Measurements from ENCODE around the gene CD3E. TPM values are rescaled to one million over a fixed set of nuclear protein-coding genes. Genes with fewer than 3 reads are reported as not detected.

Gene CD3E
- total and polyA plus RNA-seq, 2 of the 8 experiments (the other 6 are each of a cell fraction or from before 2014, with no cell fraction given), result not detected

DNA sequence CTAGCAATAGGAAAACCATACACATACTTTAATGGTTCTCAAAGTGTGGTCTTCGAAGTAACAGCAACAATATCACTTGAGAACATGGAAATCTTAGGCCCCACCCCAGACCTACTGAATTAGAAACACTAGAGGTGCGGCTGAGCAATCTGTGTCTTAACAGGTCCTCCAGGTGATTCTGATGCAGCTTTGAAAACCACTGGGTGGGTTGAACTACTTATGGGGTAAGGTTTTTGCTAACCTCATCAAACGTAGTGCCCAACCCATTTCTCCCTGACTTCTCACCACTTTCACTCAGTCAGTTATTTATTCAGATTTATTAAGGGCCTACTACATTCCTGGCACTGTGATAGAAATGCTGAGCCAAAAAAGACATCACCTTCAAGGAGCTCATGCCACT lies 44.2 kb upstream of the CD3E start (continued):
- TF ChIP-seq SP4 (IDR thresholded peaks at IDR 0.05; ENCODE audit: low read length) (no peak), FOSL1 (IDR thresholded peaks at IDR 0.05; ENCODE audit: insufficient read depth, low read depth, low read length) (no peak), PHF8 (conservative IDR thresholded peaks at IDR 0.05; ENCODE audit: low read depth, low read length) (no peak)

Measured in H1 (cell line).